ENCODE measurements around the gene CKS2. TPM values are rescaled to one million over a fixed set of nuclear protein-coding genes. Genes with fewer than 3 reads are reported as not detected.

CKS2 gene
- total and polyA plus RNA-seq, 3 experiments from 2014 or later = 21.2 to 253 (median 252) TPM

GRCh38 chr9:89364666-89365531 lies 53.9 kb downstream of the CKS2 start:
- H3K27ac ChIP-seq (ENCODE audit: low read depth, low read length) = no peak overlapping the region
- POLR2A ChIA-PET = no interaction called here
- Mint-ChIP-seq H3K4me1 (peaks cover 0 to 20% (median 2%) of the 10 kb centered on the region in 3 donors), H3K9me3 (no peaks in the 10 kb centered on the region), H3K36me3 (peaks cover 0 to 49% (median 16%) of the 10 kb centered on the region in 3 donors), H3K4me3 (peak overlapping the region in 1 of 7 donors; percentile 18), H3K27ac (peak overlapping the region in 6 of 8 donors; percentile 33 to 62 (median 40)), H3K27me3 (no peaks in the 10 kb centered on the region)
- H3K36me3 ChIP-seq (ENCODE audit: insufficient read depth, low read length) = peaks cover 39% of the 10 kb centered on the region
- H3K27me3 ChIP-seq (ENCODE audit: insufficient read depth, low read length, poor library complexity, severe bottlenecking) = no peaks in the 10 kb centered on the region
- H3K4me3 ChIP-seq (ENCODE audit: low read length) = no peak overlapping the region
- no peaks in the 10 kb centered on the region for H3K4me1 ChIP-seq (ENCODE audit: insufficient read depth, low read length)
- no peaks in the 10 kb centered on the region for H3K9me3 ChIP-seq (ENCODE audit: low read length)
- CTCF ChIA-PET = no interaction called here
- no peak for DNase-seq

- no peak for DNase-seq
- Histone ChIP-seq H3K27me3 (ENCODE audit: insufficient read depth, low read length, poor library complexity, severe bottlenecking) (no peaks in the 10 kb centered on the region), H3K4me3 (ENCODE audit: low read length) (no peak overlapping the region), H3K27ac (ENCODE audit: low read depth, low read length) (no peak overlapping the region), H3K36me3 (ENCODE audit: insufficient read depth, low read length) (peaks cover 34% of the 10 kb centered on the region), H3K9me3 (ENCODE audit: low read length) (no peaks in the 10 kb centered on the region), H3K4me1 (ENCODE audit: insufficient read depth, low read length) (no peaks in the 10 kb centered on the region)
- Mint-ChIP-seq H3K27me3 (no peaks in the 10 kb centered on the region), H3K9me3 (no peaks in the 10 kb centered on the region), H3K27ac (peak overlapping the region in 5 of 8 donors; percentile 34 to 62 (median 55)), H3K4me3 (no peak overlapping the region), H3K4me1 (peaks cover 0 to 17% (median 1%) of the 10 kb centered on the region in 3 donors), H3K36me3 (peaks cover 0 to 43% (median 13%) of the 10 kb centered on the region in 3 donors)
- ChIA-PET CTCF (no interaction called here), POLR2A (no interaction called here)
Observed at GRCh38 chr9:89365532-89365912, 54.5 kb downstream of the CKS2 start.

Other genes with a start within 250 kb of the CKS2 start
- gene SHC3, start 132.4 kb upstream of the CKS2 start, total RNA-seq = not detected
- not detected for gene SHC3, start 132.4 kb upstream of the CKS2 start, polyA plus RNA-seq
- gene SECISBP2, start 7.3 kb downstream of the CKS2 start, total RNA-seq = 10 to 100 TPM; 36.7 to 37.0 TPM
- 22.4 TPM for gene SECISBP2, start 7.3 kb downstream of the CKS2 start, polyA plus RNA-seq
- 100 to 1,000 TPM; 238 to 243 TPM for gene SEMA4D, start 186.9 kb downstream of the CKS2 start, total RNA-seq
- gene SEMA4D, start 186.9 kb downstream of the CKS2 start, polyA plus RNA-seq = 227 TPM